ENCODE results near the gene HIC1.

GRCh38 chr17:2033153-2033552 is 21.8 kb upstream of the HIC1 start:
- TF ChIP-seq POLR2AphosphoS5 (IDR thresholded peaks at IDR 0.05; ENCODE audit: low read depth, low read length) = no peak
- TF ChIP-seq POLR2A (IDR thresholded peaks at IDR 0.05; ENCODE audit: low read depth, low read length) = no peak

Measured in GM12892 (cell line).